Spleen (tissue), 11 donors: ENCODE data around the gene HENMT1. TPM values are rescaled to one million over a fixed set of nuclear protein-coding genes. Genes with fewer than 3 reads are reported as not detected.

Source experiments
- DNase-seq: peaks from one replicate; pipeline ENCODE4 v3.0.0-alpha.2; 2020
- H3K27ac ChIP-seq, 8 donors: fragments of 200-600 bp; sonication (generic) in 7 of 8; 1 replicate in 4 of 8; 2 replicates in 4 of 8; pipeline versions ENCODE4 v1.5.0 to v1.8.0; 2016 to 2021; ENCODE audit warnings: inconsistent platforms in 4 of 8, mild to moderate bottlenecking in 4 of 8, moderate library complexity in 1 of 8
- H3K27me3 ChIP-seq, 7 donors: fragments of 200-600 bp; sonication (generic) in 6 of 7; replicated peaks in 1 of 7; 1 replicate in 4 of 7; 2 replicates in 3 of 7; pipeline versions ENCODE4 v1.5.0 to v1.8.0; 2016 to 2021; ENCODE audit warnings: inconsistent platforms in 3 of 7, mild to moderate bottlenecking in 1 of 7
- H3K36me3 ChIP-seq, 6 donors: fragments of 200-600 bp; sonication (generic) in 5 of 6; 1 replicate in 4 of 6; 2 replicates in 2 of 6; pipeline versions ENCODE4 v1.5.0 to v1.8.0; 2016 to 2021; ENCODE audit warnings: inconsistent platforms in 2 of 6
- H3K4me1 ChIP-seq, 6 donors: fragments of 200-600 bp; sonication (generic) in 5 of 6; 1 replicate in 3 of 6; 2 replicates in 3 of 6; pipeline versions ENCODE4 v1.5.0 to v1.8.0; 2016 to 2021; ENCODE audit warnings: inconsistent platforms in 3 of 6
- H3K4me3 ChIP-seq, 8 donors: fragments of 200-600 bp; sonication (generic) in 7 of 8; 1 replicate in 4 of 8; 2 replicates in 4 of 8; pipeline versions ENCODE4 v1.5.0 to v1.8.0; 2016 to 2021; ENCODE audit warnings: inconsistent platforms in 4 of 8, mild to moderate bottlenecking in 4 of 8, moderate library complexity in 2 of 8
- H3K9me3 ChIP-seq, 8 donors: fragments of 200-600 bp; sonication (generic) in 7 of 8; 1 replicate in 4 of 8; 2 replicates in 4 of 8; pipeline versions ENCODE4 v1.5.0 to v1.8.0; 2016 to 2021; ENCODE audit warnings: inconsistent platforms in 4 of 8
- CTCF ChIP-seq, 11 experiments: fragments of 200-600 bp in 7 of 11; fragments of 450-650 bp in 4 of 11; sonication (generic) in 4 of 11; IDR thresholded peaks in 8 of 11; conservative IDR thresholded peaks in 3 of 11; 1 replicate in 7 of 11; 2 replicates in 4 of 11; pipeline versions ENCODE4 v1.4.0 to v1.8.0; 2016 to 2021; ENCODE audit warnings: antibody characterized with exemption in 11 of 11, inconsistent platforms in 4 of 11, mild to moderate bottlenecking in 1 of 11
- POLR2A ChIP-seq, 3 donors: fragments of 450-650 bp; IDR thresholded peaks; one replicate each; pipeline ENCODE4 v1.5.1; 2017; ENCODE audit warnings: antibody characterized with exemption in 3 of 3, mild to moderate bottlenecking in 1 of 3
- POLR2AphosphoS5 ChIP-seq, 3 donors: sonication (generic); formaldehyde crosslinking; IDR thresholded peaks; one replicate each; pipeline ENCODE4 v1.5.1; 2017; ENCODE audit warnings: antibody characterized with exemption in 3 of 3
- WGBS, 5 donors: extraction: QIAGEN DNeasy Blood & Tissue Kit in 3 of 5; methylation state at CpG; one replicate each; pipeline versions ENCODE4 v1.1.5 to v1.1.7; 2013 to 2018; 5-methylcytosine and 5-hydroxymethylcytosine counted together
- intact Hi-C: fragments of 100-400 bp; cut with DNase I; formaldehyde crosslinking; loops from one replicate; pipeline ENCODE4 v1.15.0; 2023; ENCODE audit warnings: low total_unique reads
- polyA plus RNA-seq, 3 donors: library from polyadenylated mRNA; stranded (reverse); fragments of 200-250 nt; gene quantifications; one replicate each; pipeline ENCODE4 v1.2.1, GENCODE V29; 2013
- total RNA-seq, 7 donors: library from RNA; depleted of rRNA in 3 of 7; stranded (reverse); fragments of >200 nt in 3 of 7; fragmentation: NEBNext Ultra II Directional in 4 of 7; extraction: Animal tissue kit (Norgen Biotek cat#: 25700) in 4 of 7; gene quantifications; one replicate each; pipeline versions ENCODE4 v1.1.0 to v1.2.1, GENCODE V29; 2016 to 2021
- donor health status: healthy with polysubstance abuse.
- donor health status: DM: no; HTN: no; CAD: no; lungs with moderate emphysema.
- donor health status: DM: no; HTN: no; CAD: no.
- donor health status: Bipolar disorder and iron deficiency.
- donor health status: healthy.
- donor health status: DM: no; HTN: no; CAD: no.
- donor health status: DM: yes; HTN: yes; CAD: no.

Gene HENMT1
- total and polyA plus RNA-seq, 10 donors: 7.3 to 16.5 (median 11.1) TPM

DNA sequence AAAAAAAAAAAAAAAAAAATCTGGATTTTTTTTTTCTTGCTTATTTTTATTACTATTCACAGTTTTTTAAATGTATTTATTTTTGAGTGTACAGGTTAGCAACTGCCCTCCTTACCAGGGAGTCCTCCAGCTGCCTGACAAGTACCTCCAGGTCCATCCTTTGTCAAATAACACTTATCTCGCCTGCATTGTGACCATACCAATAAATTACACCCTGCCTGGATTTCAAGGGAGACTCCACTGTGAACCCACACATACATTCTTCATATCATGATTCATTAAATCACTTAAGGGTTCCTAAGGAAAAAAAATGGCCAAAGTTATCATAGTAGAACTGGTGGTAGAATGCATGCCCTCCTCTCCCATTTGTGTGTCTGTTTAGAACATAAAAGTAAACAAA lies 62.6 kb downstream of the HENMT1 start:
- Histone ChIP-seq H3K27me3 (no peaks in the 10 kb centered on the region), H3K9me3 (no peaks in the 10 kb centered on the region), H3K36me3 (peaks cover 0 to 31% (median 7%) of the 10 kb centered on the region in 6 donors), H3K4me3 (no peak overlapping the region), H3K4me1 (peaks cover 0 to 38% (median 5%) of the 10 kb centered on the region in 6 donors), H3K27ac (no peak overlapping the region)
- no peak for DNase-seq
- TF ChIP-seq POLR2AphosphoS5 (IDR thresholded peaks at IDR 0.05) (no peak), CTCF (IDR thresholded peaks at IDR 0.05 in 8 of 11, conservative IDR thresholded peaks at IDR 0.05 in 3 of 11) (no peak), POLR2A (IDR thresholded peaks at IDR 0.05) (no peak)
- WGBS, 5 donors: 94 to 100% (median 100%) methylated on average over 1 of the region's 1 CpG
- intact Hi-C loops: no loop called here

Other genes with a start within 250 kb of the HENMT1 start
- gene NBPF6, start 210.8 kb downstream of the HENMT1 start, total RNA-seq: not detected
- gene NBPF6, start 210.8 kb downstream of the HENMT1 start, polyA plus RNA-seq: under 1 TPM in 1 of 3 donors, not detected in 2; 0.08 TPM
- gene EEIG2, start 101.0 kb downstream of the HENMT1 start, total RNA-seq: 10 to 100 TPM; 17.1 to 21.1 (median 17.8) TPM
- 1 to 10 TPM; 3.3 to 5.4 (median 4.5) TPM for gene EEIG2, start 101.0 kb downstream of the HENMT1 start, polyA plus RNA-seq
- 10 to 100 TPM; 51.2 to 84.8 (median 66.0) TPM for gene PRPF38B, start 31.2 kb upstream of the HENMT1 start, total RNA-seq
- 10 to 100 TPM; 28.7 to 54.0 (median 42.0) TPM for gene PRPF38B, start 31.2 kb upstream of the HENMT1 start, polyA plus RNA-seq
- gene FNDC7, start 51.8 kb upstream of the HENMT1 start, total RNA-seq: under 1 TPM in 3 of 7 donors, not detected in 4; 0.32 to 0.98 (median 0.43) TPM
- under 1 TPM in 1 of 3 donors, not detected in 2; 0.04 TPM for gene FNDC7, start 51.8 kb upstream of the HENMT1 start, polyA plus RNA-seq
- gene STXBP3, start 85.6 kb upstream of the HENMT1 start, total RNA-seq: 100 to 1,000 TPM in 2 of 7 donors, 10 to 100 TPM in 5; 58.6 to 157 (median 73.3) TPM
- gene STXBP3, start 85.6 kb upstream of the HENMT1 start, polyA plus RNA-seq: 10 to 100 TPM; 29.5 to 36.0 (median 35.4) TPM
- gene AKNAD1, start 196.0 kb upstream of the HENMT1 start, total RNA-seq: not detected
- gene AKNAD1, start 196.0 kb upstream of the HENMT1 start, polyA plus RNA-seq: under 1 TPM in 2 of 3 donors, not detected in 1; 0.03 to 0.11 TPM
- 1 to 10 TPM; 1.6 to 7.7 (median 4.0) TPM for gene GPSM2, start 215.9 kb upstream of the HENMT1 start, total RNA-seq
- gene GPSM2, start 215.9 kb upstream of the HENMT1 start, polyA plus RNA-seq: 1 to 10 TPM in 1 of 3 donors, under 1 TPM in 2; 0.67 to 1.7 (median 0.93) TPM